GM10248 (cell line): ENCODE measurements around the gene CTSS.
"Not testable (repeated sequence)": the region's sequence is repeated elsewhere in the genome, so short reads cannot be mapped to it uniquely, and the experiment has no call there.

Experiments
- CTCF ChIA-PET: fragments of 300-600 bp; sonication (Branson Sonifier 250); formaldehyde crosslinking; extraction: SDS; loops from one replicate; lab custom pipeline; 2021; ENCODE audit warnings: antibody characterized with exemption; lab: Yijun Ruan, JAX
- POLR2A ChIA-PET: fragments of 350-650 bp; sonication (Branson Sonifier 250); formaldehyde crosslinking; extraction: SDS; loops from one replicate; lab custom pipeline; 2020; ENCODE audit warnings: antibody characterized with exemption; lab: Yijun Ruan, JAX
- DNase-seq: peaks from one replicate; pipeline ENCODE4 v3.0.0; 2012; ENCODE audit errors: extremely low spot score
- CTCF ChIP-seq: IDR thresholded peaks from 2 replicates; pipeline ENCODE4 v1.5.1; 2012; ENCODE audit warnings: mild to moderate bottlenecking, low read depth; ENCODE audit errors: extremely low read depth, missing control alignments, control extremely low read depth

CTSS gene

GRCh38 chr1:150778409-150778808 lies 12.8 kb upstream of the CTSS start:
- ChIA-PET CTCF (no interaction called here), POLR2A (no interaction called here)
- DNase-seq: no peak
- TF ChIP-seq CTCF: no peak

- DNase-seq: no peak
- ChIA-PET POLR2A (no interaction called here), CTCF (interaction anchor here (0.7 to 1.0 kb wide), 2 partner anchors 19 to 145 kb away, joined by 3 read pairs; no protein-coding TSS in a partner anchor)
- no peak for TF ChIP-seq CTCF
Measured at GRCh38 chr1:150777544-150777943, 12.0 kb upstream of the CTSS start.

GRCh38 chr1:150775931-150776505 lies 10.4 kb upstream of the CTSS start:
- POLR2A ChIA-PET, DNase-seq: not testable (repeated sequence)
- CTCF ChIA-PET: interaction anchor here (1.2 to 1.4 kb wide), 3 partner anchors 8 to 146 kb away, joined by 3 to 4 read pairs (median 3); no protein-coding TSS in a partner anchor

GRCh38 chr1:150775276-150775675 lies 9.7 kb upstream of the CTSS start:
- no peak for TF ChIP-seq CTCF
- DNase-seq: no peak
- ChIA-PET CTCF (interaction anchor here (1.2 to 1.4 kb wide), 3 partner anchors 9 to 147 kb away, joined by 3 to 4 read pairs (median 3); no protein-coding TSS in a partner anchor), POLR2A (interaction anchor here (0.7 kb wide), 1 partner anchor 101 kb away, joined by 3 read pairs; the partner anchor contains the start of gene ARNT)

- ChIA-PET POLR2A (no interaction called here), CTCF (no interaction called here)
- no peak for TF ChIP-seq CTCF
- DNase-seq: no peak
Measured at GRCh38 chr1:150772326-150772725, 6.7 kb upstream of the CTSS start.

- DNase-seq, POLR2A ChIA-PET: not testable (repeated sequence)
- CTCF ChIA-PET: interaction anchor here (0.9 to 2.4 kb wide), 4 partner anchors 16 to 207 kb away, joined by 3 to 7 read pairs (median 3); no protein-coding TSS in a partner anchor
Measured at GRCh38 chr1:150767704-150768103, 2.1 kb upstream of the CTSS start.

GRCh38 chr1:150765977-150766301 lies 361 bp upstream of the CTSS start:
- POLR2A ChIA-PET: not testable (repeated sequence)
- CTCF ChIA-PET: interaction anchor here (2.2 to 2.4 kb wide), 2 partner anchors 11 to 14 kb away, joined by 7 to 8 read pairs; no protein-coding TSS in a partner anchor

GRCh38 chr1:150764617-150765101 lies 919 bp downstream of the CTSS start:
- no peak for TF ChIP-seq CTCF
- POLR2A ChIA-PET: interaction anchor here (0.7 to 1.6 kb wide), 3 partner anchors 10 to 68 kb away, joined by 3 to 5 read pairs (median 4); partner anchors contain the start of gene GOLPH3L
- DNase-seq: no peak
- CTCF ChIA-PET: interaction anchor here (1.0 kb wide), 1 partner anchor 18 kb away, joined by 3 read pairs; no protein-coding TSS in a partner anchor

More at GRCh38 chr1:150765977-150766301, 361 bp upstream of the CTSS start:
- not testable (repeated sequence) for DNase-seq
